ENCODE data around the gene IQUB.
"Not testable (repeated sequence)": the region's sequence is repeated elsewhere in the genome, so short reads cannot be mapped to it uniquely, and the experiment has no call there.

The IQUB gene

DNA sequence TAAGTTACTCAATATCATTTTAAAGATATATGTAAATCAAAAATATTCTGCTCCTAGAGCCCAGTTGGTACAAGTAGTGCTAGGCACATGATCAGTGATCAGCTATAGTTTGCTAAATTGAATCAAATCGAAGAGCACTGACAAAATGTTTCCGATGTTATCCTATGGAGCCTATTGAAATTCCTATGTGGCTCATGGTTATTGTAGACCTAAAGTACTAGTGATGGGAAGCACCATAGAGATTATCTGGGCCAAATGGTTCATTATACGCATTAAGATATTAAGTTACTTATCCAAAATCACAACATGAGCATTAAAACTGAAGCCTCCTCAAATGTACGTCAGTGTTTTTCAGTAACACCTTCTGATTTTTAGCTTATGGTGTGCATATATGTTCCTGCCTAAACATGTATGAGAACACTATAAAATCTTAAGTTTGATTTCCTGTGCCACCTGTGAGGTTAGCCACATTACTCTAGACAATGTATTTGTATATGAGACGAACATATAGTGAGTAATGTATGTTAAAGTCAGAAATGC, 103.2 kb downstream of the IQUB start:
- TF ChIP-seq CTCF (IDR thresholded peaks at IDR 0.05; ENCODE audit: low read depth, low read length, missing control alignments) = no peak
- no peak for DNase-seq (ENCODE audit: extremely low read depth, low read depth)
- no peak overlapping the region for H3K4me3 ChIP-seq (replicated peaks; ENCODE audit: low read depth, low read length)

- TF ChIP-seq CTCF (IDR thresholded peaks at IDR 0.05; ENCODE audit: low read depth, low read length, missing control alignments) = no peak
- no peak for DNase-seq (ENCODE audit: extremely low read depth, low read depth)
- no peak overlapping the region for H3K4me3 ChIP-seq (replicated peaks; ENCODE audit: low read depth, low read length)
Observed at GRCh38 chr7:123425246-123425645, 109.1 kb downstream of the IQUB start.

DNA sequence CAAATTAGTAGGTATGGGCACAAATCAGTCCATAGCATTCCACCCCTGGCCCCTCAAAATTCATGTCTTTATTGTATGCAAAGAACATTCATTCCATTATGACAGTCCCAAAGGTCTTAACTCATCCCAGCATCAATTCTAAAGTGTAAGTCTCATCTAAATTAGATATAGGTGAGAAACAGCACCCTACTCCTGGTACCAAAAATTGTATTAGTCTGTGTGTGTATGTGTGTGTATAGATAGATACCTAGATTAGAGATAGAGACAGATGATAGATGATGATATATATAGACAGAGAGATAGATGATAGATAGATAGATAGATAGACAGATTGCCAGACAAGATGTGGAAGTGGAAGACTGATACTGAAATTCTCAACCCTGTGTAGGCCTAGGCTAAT, 109.9 kb downstream of the IQUB start:
- TF ChIP-seq CTCF (IDR thresholded peaks at IDR 0.05; ENCODE audit: low read depth, low read length, missing control alignments) = no peak
- H3K4me3 ChIP-seq (replicated peaks; ENCODE audit: low read depth, low read length) = no peak overlapping the region
- DNase-seq (ENCODE audit: extremely low read depth, low read depth) = no peak

- H3K4me3 ChIP-seq (replicated peaks; ENCODE audit: low read depth, low read length) = no peak overlapping the region
- no peak for TF ChIP-seq CTCF (IDR thresholded peaks at IDR 0.05; ENCODE audit: low read depth, low read length, missing control alignments)
- no peak for DNase-seq (ENCODE audit: extremely low read depth, low read depth)
Observed at GRCh38 chr7:123423622-123424021, 110.8 kb downstream of the IQUB start.

DNA sequence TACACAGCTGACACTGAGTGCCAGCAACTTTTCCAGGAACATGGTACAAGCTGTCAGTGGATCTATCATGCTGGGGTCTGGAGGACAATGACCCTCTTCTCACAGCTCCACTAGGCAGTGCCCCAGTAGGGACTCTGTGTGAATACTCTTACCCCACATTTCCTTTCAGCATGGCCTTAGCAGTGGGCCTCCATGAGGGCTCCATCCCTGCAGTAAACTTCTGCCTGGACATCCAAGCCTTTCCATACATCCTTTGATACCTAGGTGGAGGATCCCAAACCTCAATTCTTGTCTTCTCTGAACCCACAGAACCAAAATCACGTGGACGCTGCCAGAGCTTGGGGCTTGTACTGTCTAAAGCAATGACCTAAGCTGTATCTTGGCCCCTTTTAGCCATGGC, 116.8 kb downstream of the IQUB start:
- no peak for DNase-seq (ENCODE audit: extremely low read depth, low read depth)
- no peak overlapping the region for H3K4me3 ChIP-seq (replicated peaks; ENCODE audit: low read depth, low read length)
- TF ChIP-seq CTCF (IDR thresholded peaks at IDR 0.05; ENCODE audit: low read depth, low read length, missing control alignments) = no peak

- no peak for DNase-seq (ENCODE audit: extremely low read depth, low read depth)
- no peak overlapping the region for H3K4me3 ChIP-seq (replicated peaks; ENCODE audit: low read depth, low read length)
- TF ChIP-seq CTCF (IDR thresholded peaks at IDR 0.05; ENCODE audit: low read depth, low read length, missing control alignments) = no peak
Observed at GRCh38 chr7:123415625-123416024, 118.8 kb downstream of the IQUB start.

- no peak for TF ChIP-seq CTCF (IDR thresholded peaks at IDR 0.05; ENCODE audit: low read depth, low read length, missing control alignments)
- no peak for DNase-seq (ENCODE audit: extremely low read depth, low read depth)
- H3K4me3 ChIP-seq (replicated peaks; ENCODE audit: low read depth, low read length) = no peak overlapping the region
Observed at GRCh38 chr7:123410273-123410904, 124.0 kb downstream of the IQUB start.

DNA sequence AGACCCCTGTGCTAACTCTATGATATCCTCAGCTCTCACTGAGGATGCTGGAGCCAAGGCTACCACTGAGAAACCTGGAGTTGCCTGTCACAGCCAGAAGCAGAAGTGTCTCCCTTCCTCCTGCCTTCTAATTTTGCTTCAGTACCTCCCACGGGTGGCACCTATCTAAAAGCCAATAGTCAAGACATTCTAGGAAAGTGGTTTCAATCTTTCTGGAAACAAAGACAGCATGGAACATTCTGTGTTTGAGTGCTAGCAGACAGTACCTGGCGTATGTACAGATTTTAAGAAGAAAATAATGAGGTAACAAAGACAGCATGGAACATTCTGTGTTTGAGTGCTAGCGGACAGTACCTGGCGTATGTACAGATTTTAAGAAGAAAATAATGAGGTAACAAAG, 126.4 kb downstream of the IQUB start:
- DNase-seq (ENCODE audit: extremely low read depth, low read depth); H3K4me3 ChIP-seq (replicated peaks; ENCODE audit: low read depth, low read length): not testable (repeated sequence)

Measured in HFF-Myc (cell line).